H1 (cell line): ENCODE measurements around the gene NCCRP1.

Source experiments
- CEBPB ChIP-seq: IDR thresholded peaks from 2 replicates; pipeline ENCODE4 v1.6.1; 2012; ENCODE audit warnings: low read depth, low read length
- EP300 ChIP-seq, 2 experiments: IDR thresholded peaks; 1 replicate in 1 of 2; 2 replicates in 1 of 2; pipeline ENCODE4 v1.6.1; 2011 to 2012; ENCODE audit warnings: low read depth in 2 of 2, low read length in 2 of 2, mild to moderate bottlenecking in 2 of 2, borderline replicate concordance in 1 of 2, inconsistent platforms in 1 of 2, moderate library complexity in 1 of 2
- POLR2A ChIP-seq, 2 experiments: IDR thresholded peaks; 1 replicate in 1 of 2; 2 replicates in 1 of 2; pipeline ENCODE4 v1.6.1; 2011; ENCODE audit warnings: low read depth in 2 of 2, low read length in 2 of 2, mild to moderate bottlenecking in 2 of 2; ENCODE audit errors: control extremely low read depth in 1 of 2
- POLR2AphosphoS5 ChIP-seq: IDR thresholded peaks from 2 replicates; pipeline ENCODE4 v1.6.1; 2011; ENCODE audit warnings: low read depth, low read length
- RAD21 ChIP-seq, 2 experiments: IDR thresholded peaks in 1 of 2; conservative IDR thresholded peaks in 1 of 2; 2 replicates each; pipeline ENCODE4 v1.6.1; 2011; ENCODE audit warnings: low read depth in 2 of 2, low read length in 2 of 2, improper control_type of control experiment in 1 of 2, inconsistent platforms in 1 of 2, mild to moderate bottlenecking in 1 of 2, moderate library complexity in 1 of 2
- SIN3A ChIP-seq, 2 experiments: IDR thresholded peaks in 1 of 2; conservative IDR thresholded peaks in 1 of 2; 2 replicates each; pipeline ENCODE4 v1.6.1; 2011 to 2012; ENCODE audit warnings: low read length in 2 of 2, improper control_type of control experiment in 1 of 2, low read depth in 1 of 2, mild to moderate bottlenecking in 1 of 2
- TF ChIP-seq, protein P1 (sequence below), 3 experiments: IDR thresholded peaks; 1 replicate in 2 of 3; 2 replicates in 1 of 3; pipeline versions ENCODE4 v1.5.1 to v1.6.1; 2011; ENCODE audit warnings: low read length in 3 of 3, mild to moderate bottlenecking in 3 of 3, inconsistent platforms in 2 of 3, low read depth in 1 of 3, moderate library complexity in 1 of 3; ENCODE audit not compliant: insufficient read depth in 1 of 3; ENCODE audit errors: control extremely low read depth in 1 of 3

DNA sequence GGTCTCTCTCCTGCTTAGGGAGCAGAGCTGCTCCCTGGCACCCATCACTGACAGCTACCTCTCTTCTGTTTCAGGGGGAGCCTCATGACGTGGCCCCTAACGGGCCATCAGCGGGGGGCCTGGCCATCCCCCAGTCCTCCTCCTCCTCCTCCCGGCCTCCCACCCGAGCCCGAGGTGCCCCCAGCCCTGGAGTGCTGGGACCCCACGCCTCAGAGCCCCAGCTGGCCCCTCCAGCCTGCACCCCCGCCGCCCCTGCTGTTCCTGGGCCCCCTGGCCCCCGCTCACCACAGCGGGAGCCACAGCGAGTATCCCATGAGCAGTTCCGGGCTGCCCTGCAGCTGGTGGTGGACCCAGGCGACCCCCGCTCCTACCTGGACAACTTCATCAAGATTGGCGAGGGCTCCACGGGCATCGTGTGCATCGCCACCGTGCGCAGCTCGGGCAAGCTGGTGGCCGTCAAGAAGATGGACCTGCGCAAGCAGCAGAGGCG lies 23.2 kb upstream of the NCCRP1 start:
- no peak for TF ChIP-seq POLR2A (IDR thresholded peaks at IDR 0.05; ENCODE audit: control extremely low read depth in 1 of 2, low read depth in 2 of 2, low read length in 2 of 2)
- TF ChIP-seq POLR2AphosphoS5 = no peak
- TF ChIP-seq SIN3A (conservative IDR thresholded peaks at IDR 0.05 in 1 of 2, IDR thresholded peaks at IDR 0.05 in 1 of 2; ENCODE audit: low read depth in 1 of 2, low read length in 2 of 2) = no peak
- TF ChIP-seq, protein P1, sequence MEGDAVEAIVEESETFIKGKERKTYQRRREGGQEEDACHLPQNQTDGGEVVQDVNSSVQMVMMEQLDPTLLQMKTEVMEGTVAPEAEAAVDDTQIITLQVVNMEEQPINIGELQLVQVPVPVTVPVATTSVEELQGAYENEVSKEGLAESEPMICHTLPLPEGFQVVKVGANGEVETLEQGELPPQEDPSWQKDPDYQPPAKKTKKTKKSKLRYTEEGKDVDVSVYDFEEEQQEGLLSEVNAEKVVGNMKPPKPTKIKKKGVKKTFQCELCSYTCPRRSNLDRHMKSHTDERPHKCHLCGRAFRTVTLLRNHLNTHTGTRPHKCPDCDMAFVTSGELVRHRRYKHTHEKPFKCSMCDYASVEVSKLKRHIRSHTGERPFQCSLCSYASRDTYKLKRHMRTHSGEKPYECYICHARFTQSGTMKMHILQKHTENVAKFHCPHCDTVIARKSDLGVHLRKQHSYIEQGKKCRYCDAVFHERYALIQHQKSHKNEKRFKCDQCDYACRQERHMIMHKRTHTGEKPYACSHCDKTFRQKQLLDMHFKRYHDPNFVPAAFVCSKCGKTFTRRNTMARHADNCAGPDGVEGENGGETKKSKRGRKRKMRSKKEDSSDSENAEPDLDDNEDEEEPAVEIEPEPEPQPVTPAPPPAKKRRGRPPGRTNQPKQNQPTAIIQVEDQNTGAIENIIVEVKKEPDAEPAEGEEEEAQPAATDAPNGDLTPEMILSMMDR (IDR thresholded peaks at IDR 0.05; ENCODE audit: control extremely low read depth in 1 of 3, insufficient read depth in 1 of 3, low read depth in 1 of 3, low read length in 3 of 3) = no peak
- TF ChIP-seq CEBPB = no peak
- no peak for TF ChIP-seq RAD21 (IDR thresholded peaks at IDR 0.05 in 1 of 2, conservative IDR thresholded peaks at IDR 0.05 in 1 of 2; ENCODE audit: low read depth in 2 of 2, low read length in 2 of 2)
- no peak for TF ChIP-seq EP300 (IDR thresholded peaks at IDR 0.05; ENCODE audit: borderline replicate concordance in 1 of 2, low read depth in 2 of 2, low read length in 2 of 2)
